Ramos (cell line): ENCODE measurements around the gene KRT82.

Experiments
- in situ Hi-C: fragments of 300-500 bp; cut with MboI; formaldehyde crosslinking; loops from one replicate; pipeline ENCODE4 v1.14.3; 2022; ENCODE audit warnings: low sequenced_read_pairs; ENCODE audit not compliant: unreplicated experiment

KRT82 gene

DNA sequence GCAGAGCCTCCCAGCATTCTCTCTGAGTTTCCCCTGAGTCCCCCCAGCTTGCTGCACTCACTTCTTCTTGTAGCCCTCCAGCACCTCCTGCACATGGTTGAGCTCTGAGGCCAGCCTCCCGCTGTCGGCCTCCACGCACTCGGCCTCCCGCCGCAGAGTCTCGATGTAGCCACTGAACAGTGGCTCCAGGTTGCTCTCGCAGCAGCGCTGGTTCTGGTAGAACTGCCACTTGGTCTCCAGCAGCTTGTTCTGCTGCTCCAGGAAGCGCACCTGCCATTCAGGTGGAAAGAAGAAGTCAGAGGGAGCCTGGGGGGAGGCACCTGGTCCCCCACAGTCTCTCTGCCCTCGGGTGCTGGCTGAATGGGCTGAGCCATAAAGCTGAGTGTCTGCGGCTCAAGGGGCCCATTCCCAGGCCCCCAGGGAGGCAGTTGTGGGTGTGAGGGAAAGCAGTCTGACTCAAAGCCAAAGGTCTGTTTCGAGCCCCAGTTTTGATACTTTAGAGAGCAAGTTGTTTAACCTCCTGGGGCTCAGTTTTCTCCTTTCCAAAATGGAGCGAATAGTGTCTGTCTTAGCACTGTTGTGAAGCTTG is 41.1 kb downstream of the KRT82 start:
- in situ Hi-C loops = no loop called here

GRCh38 chr12:52364061-52364460 is 42.1 kb downstream of the KRT82 start:
- in situ Hi-C loops = no loop called here

DNA sequence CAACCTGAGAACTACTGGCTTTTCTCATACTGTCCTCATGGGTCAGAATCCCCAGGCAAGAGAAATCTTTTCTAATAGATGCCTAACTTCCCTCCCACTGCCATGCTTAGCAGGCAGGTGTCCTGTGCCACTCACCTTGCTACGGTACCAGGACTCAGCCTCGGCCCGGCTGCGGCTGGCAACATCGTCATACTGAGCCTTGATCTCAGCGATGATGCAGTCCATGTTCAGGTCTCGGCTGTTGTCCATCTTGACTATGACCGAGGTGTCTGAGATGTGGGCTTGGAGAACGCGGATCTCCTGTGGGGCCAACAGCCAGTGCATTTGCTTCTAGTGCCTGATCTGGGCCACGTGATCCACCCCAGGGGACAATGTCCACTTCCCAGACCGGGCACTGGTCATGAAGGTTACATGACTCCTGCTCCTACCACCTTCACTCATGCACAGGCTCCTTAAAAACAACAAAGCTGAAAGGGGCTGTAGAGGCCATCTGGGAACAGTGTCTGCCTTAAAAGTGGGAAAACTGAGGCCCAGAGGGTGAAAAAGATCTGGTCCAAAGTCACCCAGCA is 42.9 kb downstream of the KRT82 start:
- in situ Hi-C loops = no loop called here

- in situ Hi-C loops = no loop called here
Observed at GRCh38 chr12:52362118-52362726, 43.9 kb downstream of the KRT82 start.

GRCh38 chr12:52361553-52361952 is 44.6 kb downstream of the KRT82 start:
- in situ Hi-C loops = no loop called here

DNA sequence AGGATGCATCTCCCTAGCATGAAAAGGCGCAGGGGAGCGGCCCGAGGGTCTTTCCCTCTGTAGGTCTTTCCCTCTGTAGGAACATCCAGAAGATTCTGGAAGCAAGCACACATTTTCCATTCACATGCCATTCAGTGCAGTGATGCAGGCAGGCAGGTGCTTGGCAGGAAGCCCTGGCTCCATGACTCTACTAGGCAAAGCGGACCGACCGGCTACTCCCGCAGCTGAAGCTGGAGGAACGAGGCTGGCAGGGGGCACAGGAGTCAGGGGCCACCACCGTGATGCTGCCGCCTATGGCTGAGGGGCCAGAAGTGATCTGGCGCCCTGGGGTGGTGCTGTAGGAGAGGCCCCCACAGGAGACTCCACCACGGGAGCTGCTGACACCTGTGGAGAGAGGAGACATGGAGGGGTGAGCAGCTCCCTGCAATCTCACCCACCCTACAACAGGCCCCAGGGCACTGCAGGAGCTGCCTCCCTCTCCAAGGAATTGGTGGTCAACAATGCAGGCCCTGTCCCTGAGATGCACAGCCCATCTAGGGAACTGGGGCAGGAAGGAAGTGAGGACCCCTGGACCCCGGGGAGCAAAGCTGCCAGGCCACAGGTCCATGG is 45.4 kb downstream of the KRT82 start:
- in situ Hi-C loops = no loop called here

- in situ Hi-C loops = no loop called here
Observed at GRCh38 chr12:52360106-52360662, 46.0 kb downstream of the KRT82 start.

GRCh38 chr12:52359621-52360061 is 46.5 kb downstream of the KRT82 start:
- in situ Hi-C loops = no loop called here

- in situ Hi-C loops = no loop called here
Observed at GRCh38 chr12:52358575-52359350, 47.4 kb downstream of the KRT82 start.

- in situ Hi-C loops = no loop called here
Observed at GRCh38 chr12:52356762-52357580, 49.2 kb downstream of the KRT82 start.

- in situ Hi-C loops = no loop called here
Observed at GRCh38 chr12:52356031-52356761, 49.9 kb downstream of the KRT82 start.

DNA sequence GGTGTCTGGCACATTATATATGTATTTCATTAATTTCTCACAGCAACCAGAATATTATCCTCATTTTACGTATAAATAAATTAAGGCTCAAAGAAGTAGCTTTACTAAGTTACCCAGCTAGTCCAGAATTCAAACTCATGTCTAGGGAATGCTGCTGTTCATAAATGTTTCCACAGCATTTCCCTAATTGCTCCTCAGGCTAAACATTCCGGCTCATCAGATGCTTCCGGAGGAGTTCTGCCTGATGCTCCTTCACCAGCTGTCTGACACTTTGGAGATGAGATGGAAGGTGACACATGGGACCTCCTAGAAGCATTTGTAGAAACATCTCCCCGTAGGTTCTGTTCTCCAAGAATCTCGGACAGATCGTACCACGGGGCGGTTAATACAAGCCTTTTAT is 51.0 kb downstream of the KRT82 start:
- in situ Hi-C loops = no loop called here

DNA sequence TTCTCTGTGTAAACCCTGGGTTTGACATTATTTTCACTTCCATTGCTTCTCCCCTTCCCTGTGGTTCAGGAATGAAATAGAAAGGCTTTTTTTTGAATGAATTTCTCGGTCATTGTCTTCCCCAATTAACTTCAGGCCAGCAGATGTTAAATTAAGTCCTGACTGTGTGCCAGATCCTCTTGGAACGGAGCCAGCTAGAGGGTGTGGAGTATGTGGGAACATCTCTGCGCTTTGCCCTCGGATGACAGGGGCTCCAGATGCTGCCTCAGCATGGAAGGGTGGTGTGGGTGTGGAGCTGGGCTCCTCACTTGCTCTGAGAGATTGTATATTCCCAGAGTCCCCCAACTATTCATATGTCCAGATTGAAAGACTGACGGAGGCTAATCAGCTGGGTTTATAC is 51.9 kb downstream of the KRT82 start:
- in situ Hi-C loops = no loop called here

- in situ Hi-C loops = no loop called here
Observed at GRCh38 chr12:52353766-52354165, 52.4 kb downstream of the KRT82 start.

DNA sequence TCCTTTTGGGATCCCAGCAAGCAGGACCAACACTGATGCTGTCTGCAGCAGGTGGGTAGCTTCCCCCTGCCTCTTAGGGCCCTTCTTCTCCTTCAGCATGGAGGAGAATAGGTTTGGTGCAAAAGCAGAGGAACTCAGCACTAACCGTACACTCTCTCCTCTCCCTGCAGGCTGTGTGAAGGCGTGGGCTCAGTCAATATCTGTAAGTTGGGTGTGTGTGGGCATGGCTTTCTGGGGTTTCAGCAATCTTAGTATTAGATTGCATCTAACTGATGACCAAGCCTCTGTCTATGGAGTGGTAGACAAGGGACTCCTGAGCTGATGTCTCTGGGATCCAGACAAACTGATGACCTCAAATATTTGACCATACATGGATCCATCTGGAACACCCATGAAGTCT is 53.2 kb downstream of the KRT82 start:
- in situ Hi-C loops = no loop called here

- in situ Hi-C loops = no loop called here
Observed at GRCh38 chr12:52351196-52352059, 54.7 kb downstream of the KRT82 start.

DNA sequence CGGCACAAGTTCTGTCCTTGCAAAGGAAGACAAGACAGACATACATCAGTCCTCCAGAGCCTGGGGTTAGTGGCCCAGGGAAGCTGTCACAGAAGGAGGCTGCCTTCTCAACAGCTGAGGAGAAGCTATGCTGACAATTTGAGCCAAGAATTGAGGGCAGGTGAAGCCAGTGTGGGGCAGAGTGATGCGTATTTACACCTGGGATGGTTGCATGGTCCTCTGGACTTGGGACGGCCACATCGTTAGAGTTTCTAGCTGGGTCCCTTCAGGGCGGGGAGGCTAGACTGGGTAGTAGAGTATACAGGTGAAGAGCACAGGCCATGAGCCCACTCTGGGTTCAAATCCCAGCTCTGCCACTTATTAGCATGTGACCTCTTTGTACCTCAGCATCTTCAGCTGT is 55.3 kb downstream of the KRT82 start:
- in situ Hi-C loops = no loop called here

- in situ Hi-C loops = no loop called here
Observed at GRCh38 chr12:52350021-52350620, 56.0 kb downstream of the KRT82 start.
